Measurements from ENCODE around the gene MAEL. TPM values are rescaled to one million over a fixed set of nuclear protein-coding genes. Genes with fewer than 3 reads are reported as not detected.

Gene MAEL
- total and polyA plus RNA-seq, 2 of the 8 experiments (the other 6 are each of a cell fraction or from before 2014, with no cell fraction given), result 0.03 TPM; not detected in 1

DNA sequence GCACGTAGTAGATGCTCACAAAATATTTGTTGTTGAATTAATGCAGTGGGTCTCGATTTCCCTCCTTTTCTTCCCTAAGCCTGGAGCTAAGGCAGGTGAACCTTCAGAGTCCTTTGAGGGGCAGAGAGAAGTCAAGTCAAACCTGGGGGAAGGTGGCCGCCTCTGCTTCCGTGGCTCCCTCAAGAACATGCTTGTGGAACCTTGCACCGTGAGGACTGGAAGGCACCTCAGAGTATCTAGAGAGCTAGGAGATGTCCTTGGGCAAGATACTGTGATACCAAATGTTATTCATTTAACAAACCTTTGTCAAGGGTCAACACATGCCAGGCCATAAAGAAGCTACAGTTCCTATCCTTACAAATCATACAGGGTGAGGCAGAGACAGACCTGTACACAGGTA, 62.8 kb downstream of the MAEL start (continued):
- TF ChIP-seq TCF12 (IDR thresholded peaks at IDR 0.05; ENCODE audit: low read depth, low read length) (no peak), CEBPB (IDR thresholded peaks at IDR 0.05; ENCODE audit: low read depth, low read length) (no peak), KDM1A (IDR thresholded peaks at IDR 0.05; ENCODE audit: borderline replicate concordance, low read length) (no peak), SIX5 (IDR thresholded peaks at IDR 0.05; ENCODE audit: low read depth, low read length) (no peak)

All from H1 (cell line).